ENCODE data around the gene PRKCB. TPM values are rescaled to one million over a fixed set of nuclear protein-coding genes. Genes with fewer than 3 reads are reported as not detected.
A peak's percentile ranks its signal among the peaks of the same experiment; 100 is the strongest.

The PRKCB gene
- total and polyA plus RNA-seq, 7 donors, result 0.13 to 1.5 (median 0.83) TPM

DNA sequence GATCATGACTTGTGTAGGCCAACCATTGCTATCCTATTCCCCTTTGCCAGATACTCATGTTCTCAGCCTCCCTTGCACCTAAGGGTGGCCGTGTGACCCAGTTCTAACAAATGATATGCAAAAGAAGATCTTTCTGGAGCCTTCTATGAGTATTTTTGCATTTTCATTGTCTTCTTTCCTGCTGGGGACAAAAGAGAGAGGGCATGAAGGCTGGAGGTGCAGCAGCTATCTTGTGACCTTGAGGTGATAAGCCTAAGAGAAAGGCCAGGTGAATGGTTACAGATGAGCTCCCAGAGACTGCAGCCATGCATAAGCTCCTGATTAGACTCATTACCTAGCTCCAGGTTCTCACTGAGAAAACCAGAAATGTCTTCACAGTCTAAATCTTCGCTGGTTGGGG lies 38.8 kb upstream of the PRKCB start:
- intact Hi-C loops (cut with DNase I), result no loop called here
- peaks cover 0 to 2% (median 0%) of the 10 kb centered on the region in 3 donors for H3K27me3 ChIP-seq (ENCODE audit: insufficient read depth in 3 of 3, low read length in 2 of 3)
- no peak for ATAC-seq

DNA sequence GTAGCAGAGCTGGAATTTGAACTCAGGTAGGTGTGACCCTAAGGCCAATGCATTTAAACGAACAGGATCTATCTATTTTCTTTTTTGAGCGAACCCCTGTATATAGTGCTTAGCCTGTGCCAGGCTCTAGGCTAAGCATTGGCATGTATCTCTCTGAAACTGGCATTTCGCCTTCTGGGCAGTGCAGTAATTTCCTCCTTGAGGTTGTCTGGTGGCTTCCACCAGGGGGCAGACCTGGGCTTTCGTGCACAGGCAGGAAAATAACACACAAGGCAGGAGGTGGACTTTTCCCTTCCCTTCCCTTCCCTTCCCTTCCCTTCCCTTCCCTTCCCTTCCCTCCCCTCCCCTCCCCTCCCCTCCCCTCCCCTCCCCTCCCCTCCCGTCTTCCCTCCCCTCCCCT lies 34.4 kb upstream of the PRKCB start:
- no peaks in the 10 kb centered on the region for H3K4me1 ChIP-seq
- TF ChIP-seq, protein P1, sequence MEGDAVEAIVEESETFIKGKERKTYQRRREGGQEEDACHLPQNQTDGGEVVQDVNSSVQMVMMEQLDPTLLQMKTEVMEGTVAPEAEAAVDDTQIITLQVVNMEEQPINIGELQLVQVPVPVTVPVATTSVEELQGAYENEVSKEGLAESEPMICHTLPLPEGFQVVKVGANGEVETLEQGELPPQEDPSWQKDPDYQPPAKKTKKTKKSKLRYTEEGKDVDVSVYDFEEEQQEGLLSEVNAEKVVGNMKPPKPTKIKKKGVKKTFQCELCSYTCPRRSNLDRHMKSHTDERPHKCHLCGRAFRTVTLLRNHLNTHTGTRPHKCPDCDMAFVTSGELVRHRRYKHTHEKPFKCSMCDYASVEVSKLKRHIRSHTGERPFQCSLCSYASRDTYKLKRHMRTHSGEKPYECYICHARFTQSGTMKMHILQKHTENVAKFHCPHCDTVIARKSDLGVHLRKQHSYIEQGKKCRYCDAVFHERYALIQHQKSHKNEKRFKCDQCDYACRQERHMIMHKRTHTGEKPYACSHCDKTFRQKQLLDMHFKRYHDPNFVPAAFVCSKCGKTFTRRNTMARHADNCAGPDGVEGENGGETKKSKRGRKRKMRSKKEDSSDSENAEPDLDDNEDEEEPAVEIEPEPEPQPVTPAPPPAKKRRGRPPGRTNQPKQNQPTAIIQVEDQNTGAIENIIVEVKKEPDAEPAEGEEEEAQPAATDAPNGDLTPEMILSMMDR (IDR thresholded peaks at IDR 0.05), result peak; percentile 36
- 7 to 17% (median 9%) methylated on average over 4 of the region's 5 CpGs for WGBS, 3 donors
- intact Hi-C loops (cut with DNase I), result loop anchor here (10.0 kb wide), 1 partner anchor 233 kb away; no protein-coding TSS in a partner anchor
- DNase-seq, result peak; percentile 59 to 63
- H3K4me3 ChIP-seq, result no peak overlapping the region
- no peaks in the 10 kb centered on the region for H3K9me3 ChIP-seq
- no peaks in the 10 kb centered on the region for H3K36me3 ChIP-seq (ENCODE audit: insufficient read depth in 1 of 2, low read depth in 1 of 2)
- peaks cover 0 to 2% (median 0%) of the 10 kb centered on the region in 3 donors for H3K27me3 ChIP-seq (ENCODE audit: insufficient read depth in 3 of 3, low read length in 2 of 3)
- no peak for ATAC-seq
- no peak overlapping the region for H3K27ac ChIP-seq

More for the DNA sequence above, 38.8 kb upstream of the PRKCB start:
- 73 to 78% (median 74%) methylated on average over 2 of the region's 2 CpGs for WGBS, 3 donors
- TF ChIP-seq, protein P1 (IDR thresholded peaks at IDR 0.05), result no peak
- Histone ChIP-seq H3K4me3 (no peak overlapping the region), H3K27ac (no peak overlapping the region), H3K9me3 (no peaks in the 10 kb centered on the region), H3K36me3 (ENCODE audit: insufficient read depth in 1 of 2, low read depth in 1 of 2) (no peaks in the 10 kb centered on the region), H3K4me1 (no peaks in the 10 kb centered on the region)
- DNase-seq, result no peak

DNA sequence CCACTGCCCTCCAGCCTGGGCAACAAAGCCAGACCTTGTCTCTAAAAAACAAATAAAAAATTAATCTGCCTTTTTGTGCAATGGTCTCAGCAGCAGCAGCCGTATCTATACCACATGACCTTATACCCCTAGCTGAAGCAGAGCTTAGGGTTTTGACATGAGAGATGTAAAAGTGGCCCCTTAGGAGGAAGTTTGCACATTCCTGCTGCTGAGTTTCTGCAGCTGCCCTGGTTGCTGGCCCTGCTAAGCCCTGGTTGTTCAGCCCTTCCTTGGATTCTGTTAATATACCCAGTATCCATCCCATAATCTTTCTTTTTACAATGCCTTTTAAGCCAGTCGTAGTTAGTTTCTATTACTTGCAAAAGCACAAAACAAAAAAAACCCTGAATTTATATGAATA lies 33.0 kb upstream of the PRKCB start:
- WGBS, 3 donors, result 38 to 40% (median 40%) methylated on average over 2 of the region's 2 CpGs
- H3K4me3 ChIP-seq, result no peak overlapping the region
- no peaks in the 10 kb centered on the region for H3K36me3 ChIP-seq (ENCODE audit: insufficient read depth in 1 of 2, low read depth in 1 of 2)
- no peak for DNase-seq
- H3K27ac ChIP-seq, result no peak overlapping the region
- H3K4me1 ChIP-seq, result no peaks in the 10 kb centered on the region
- no peak for ATAC-seq
- TF ChIP-seq, protein P1 (IDR thresholded peaks at IDR 0.05), result no peak
- intact Hi-C loops (cut with DNase I), result loop anchor here (10.0 kb wide), 1 partner anchor 232 kb away; no protein-coding TSS in a partner anchor
- H3K9me3 ChIP-seq, result no peaks in the 10 kb centered on the region
- H3K27me3 ChIP-seq (ENCODE audit: insufficient read depth in 3 of 3, low read length in 2 of 3), result peaks cover 0 to 2% (median 0%) of the 10 kb centered on the region in 3 donors

DNA sequence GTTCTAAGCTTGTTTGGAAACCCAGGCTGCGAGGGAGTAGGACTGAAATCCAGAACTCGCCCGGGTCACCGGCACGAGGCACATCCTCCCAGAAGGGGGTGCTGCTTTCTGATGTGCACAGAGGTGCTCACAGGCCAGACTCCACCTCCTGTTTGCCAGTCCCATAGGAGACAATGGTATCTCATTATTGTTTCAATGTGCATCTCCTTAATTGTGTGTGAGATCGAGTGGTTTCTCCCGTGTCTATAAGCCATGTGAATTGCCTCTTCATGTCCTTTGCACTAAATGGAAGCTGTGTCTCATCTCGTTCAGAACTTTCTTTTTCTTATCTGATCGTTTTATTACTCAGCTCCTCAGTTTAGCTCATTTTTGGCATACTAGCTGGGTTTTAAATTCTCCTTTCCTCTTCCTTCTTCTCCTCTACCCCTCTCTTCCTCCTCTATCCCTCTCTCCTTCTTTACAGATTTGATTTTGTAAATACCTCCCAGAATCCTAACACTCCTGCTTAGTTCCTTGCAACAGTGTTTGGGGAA lies 32.1 kb upstream of the PRKCB start:
- Histone ChIP-seq H3K27me3 (ENCODE audit: insufficient read depth in 3 of 3, low read length in 2 of 3) (no peaks in the 10 kb centered on the region), H3K9me3 (no peaks in the 10 kb centered on the region), H3K4me3 (no peak overlapping the region), H3K27ac (no peak overlapping the region), H3K36me3 (ENCODE audit: insufficient read depth in 1 of 2, low read depth in 1 of 2) (no peaks in the 10 kb centered on the region), H3K4me1 (no peaks in the 10 kb centered on the region)
- DNase-seq, result peak; percentile 25 to 46
- TF ChIP-seq, protein P1 (IDR thresholded peaks at IDR 0.05), result no peak
- WGBS, 3 donors, result 7 to 10% (median 7%) methylated on average over 9 of the region's 9 CpGs
- intact Hi-C loops (cut with DNase I), result loop anchor here (10.0 kb wide), 1 partner anchor 231 kb away; no protein-coding TSS in a partner anchor
- ATAC-seq, result no peak

DNA sequence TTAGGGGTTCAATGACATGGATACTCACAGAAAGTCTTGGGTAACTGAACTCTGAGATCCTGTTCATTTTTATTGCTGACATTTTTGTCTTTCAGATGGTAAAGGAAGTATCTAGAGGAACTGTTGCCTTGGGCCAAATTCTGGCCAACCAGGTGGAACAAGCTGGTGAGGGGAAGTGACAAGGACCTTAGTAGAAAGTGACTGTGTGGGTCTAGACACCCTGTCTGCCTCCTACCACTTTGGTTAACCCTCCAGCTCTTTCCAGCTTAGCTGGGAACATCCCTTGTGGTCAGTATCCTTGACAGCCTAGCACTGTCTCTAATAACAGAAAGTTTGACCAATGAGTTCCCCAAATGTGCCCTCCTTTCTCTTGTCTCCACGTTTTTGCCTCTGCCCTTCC lies 28.8 kb upstream of the PRKCB start:
- Histone ChIP-seq H3K27me3 (ENCODE audit: insufficient read depth in 3 of 3, low read length in 2 of 3) (peaks cover 0 to 2% (median 0%) of the 10 kb centered on the region in 3 donors), H3K36me3 (ENCODE audit: insufficient read depth in 1 of 2, low read depth in 1 of 2) (no peaks in the 10 kb centered on the region), H3K4me1 (no peaks in the 10 kb centered on the region), H3K27ac (no peak overlapping the region), H3K9me3 (no peaks in the 10 kb centered on the region), H3K4me3 (no peak overlapping the region)
- WGBS, 3 donors, result 35 to 41% (median 36%) methylated on average over 1 of the region's 1 CpG
- peak in 1 of 2 donors; percentile 53 for DNase-seq
- ATAC-seq, result no peak
- TF ChIP-seq, protein P1 (IDR thresholded peaks at IDR 0.05), result no peak
- intact Hi-C loops (cut with DNase I), result loop anchor here (10.0 kb wide), 1 partner anchor 228 kb away; no protein-coding TSS in a partner anchor
